ENCODE data around the gene GALM. TPM values are rescaled to one million over a fixed set of nuclear protein-coding genes. Genes with fewer than 3 reads are reported as not detected.

GALM gene
- total RNA-seq, 3 donors from 2014 or later (not counting 1 experiment from before 2014, with no cell fraction given): 4.0 to 12.4 (median 11.0) TPM

DNA sequence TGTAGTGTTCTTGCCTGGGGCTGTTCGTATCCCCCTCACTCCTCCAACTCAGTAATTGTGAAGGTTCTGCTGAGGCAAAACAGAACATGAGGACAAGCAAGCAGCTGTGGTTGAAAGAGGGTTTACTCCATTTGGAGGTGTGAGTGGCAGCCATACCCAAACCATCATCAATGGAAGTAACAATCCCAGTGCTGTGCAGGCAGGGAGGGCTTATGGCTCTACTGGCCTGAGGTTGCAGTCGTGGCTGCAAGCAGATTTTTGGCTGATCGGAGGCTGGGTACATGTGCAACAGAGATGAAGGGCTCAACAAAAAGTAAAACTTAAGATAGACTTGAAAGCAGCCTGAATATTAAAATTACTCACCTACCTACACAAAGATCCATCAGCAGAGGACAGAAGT lies 72.0 kb downstream of the GALM start:
- H3K4me1 Mint-ChIP-seq: peaks cover 6 to 10% of the 10 kb centered on the region in 2 donors
- Histone ChIP-seq H3K4me3 (ENCODE audit: low read length) (no peak overlapping the region), H3K27ac (ENCODE audit: low read length) (no peak overlapping the region), H3K36me3 (ENCODE audit: control insufficient read depth, insufficient read depth, low read length) (peaks cover 23% of the 10 kb centered on the region), H3K9me3 (ENCODE audit: control insufficient read depth, insufficient read depth, low read length) (no peaks in the 10 kb centered on the region), H3K27me3 (ENCODE audit: control insufficient read depth, insufficient read depth, low read length) (no peaks in the 10 kb centered on the region), H3K4me1 (ENCODE audit: control insufficient read depth, insufficient read depth, low read length) (no peaks in the 10 kb centered on the region)
- H3K4me3 Mint-ChIP-seq: no peak overlapping the region
- peak overlapping the region in 1 of 2 donors; percentile 39 for H3K27ac Mint-ChIP-seq
- no peak for ATAC-seq
- TF ChIP-seq, protein P1, sequence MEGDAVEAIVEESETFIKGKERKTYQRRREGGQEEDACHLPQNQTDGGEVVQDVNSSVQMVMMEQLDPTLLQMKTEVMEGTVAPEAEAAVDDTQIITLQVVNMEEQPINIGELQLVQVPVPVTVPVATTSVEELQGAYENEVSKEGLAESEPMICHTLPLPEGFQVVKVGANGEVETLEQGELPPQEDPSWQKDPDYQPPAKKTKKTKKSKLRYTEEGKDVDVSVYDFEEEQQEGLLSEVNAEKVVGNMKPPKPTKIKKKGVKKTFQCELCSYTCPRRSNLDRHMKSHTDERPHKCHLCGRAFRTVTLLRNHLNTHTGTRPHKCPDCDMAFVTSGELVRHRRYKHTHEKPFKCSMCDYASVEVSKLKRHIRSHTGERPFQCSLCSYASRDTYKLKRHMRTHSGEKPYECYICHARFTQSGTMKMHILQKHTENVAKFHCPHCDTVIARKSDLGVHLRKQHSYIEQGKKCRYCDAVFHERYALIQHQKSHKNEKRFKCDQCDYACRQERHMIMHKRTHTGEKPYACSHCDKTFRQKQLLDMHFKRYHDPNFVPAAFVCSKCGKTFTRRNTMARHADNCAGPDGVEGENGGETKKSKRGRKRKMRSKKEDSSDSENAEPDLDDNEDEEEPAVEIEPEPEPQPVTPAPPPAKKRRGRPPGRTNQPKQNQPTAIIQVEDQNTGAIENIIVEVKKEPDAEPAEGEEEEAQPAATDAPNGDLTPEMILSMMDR (IDR thresholded peaks at IDR 0.05): no peak
- DNase-seq: no peak
- WGBS (ENCODE audit: insufficient coverage): 92% methylated on average over 2 of the region's 3 CpGs
- H3K27me3 Mint-ChIP-seq (ENCODE audit: low read depth in 2 of 2): no peaks in the 10 kb centered on the region
- H3K9me3 Mint-ChIP-seq: no peaks in the 10 kb centered on the region
- peaks cover 6% of the 10 kb centered on the region for H3K36me3 Mint-ChIP-seq
- intact Hi-C loops (cut with micrococcal nuclease): no loop called here

DNA sequence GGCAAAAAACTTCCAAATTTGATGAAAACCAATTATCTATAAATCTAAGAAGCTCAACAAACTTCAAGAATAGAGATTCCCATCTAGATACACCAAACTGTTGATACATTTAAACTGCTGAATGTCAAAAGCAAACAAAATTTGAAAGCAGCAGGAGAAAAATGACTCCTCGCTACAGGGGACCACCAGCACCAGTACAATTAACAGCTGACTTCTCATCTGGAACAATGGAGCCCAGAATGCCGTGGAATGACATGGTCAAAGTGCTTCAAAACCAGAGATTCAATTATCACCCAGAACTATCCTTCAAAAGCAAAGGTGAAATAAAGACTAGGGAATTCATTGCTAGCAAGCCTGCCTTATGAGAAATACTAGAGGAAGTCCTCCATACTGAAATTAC lies 73.6 kb downstream of the GALM start:
- no peaks in the 10 kb centered on the region for H3K27me3 Mint-ChIP-seq (ENCODE audit: low read depth in 2 of 2)
- H3K9me3 Mint-ChIP-seq: no peaks in the 10 kb centered on the region
- no peaks in the 10 kb centered on the region for H3K27me3 ChIP-seq (ENCODE audit: control insufficient read depth, insufficient read depth, low read length)
- no peaks in the 10 kb centered on the region for H3K4me1 ChIP-seq (ENCODE audit: control insufficient read depth, insufficient read depth, low read length)
- ATAC-seq: no peak
- H3K9me3 ChIP-seq (ENCODE audit: control insufficient read depth, insufficient read depth, low read length): no peaks in the 10 kb centered on the region
- no peak overlapping the region for H3K4me3 ChIP-seq (ENCODE audit: low read length)
- WGBS (ENCODE audit: insufficient coverage): 100% methylated on average over 2 of the region's 2 CpGs
- H3K36me3 Mint-ChIP-seq: no peaks in the 10 kb centered on the region
- no peak overlapping the region for H3K4me3 Mint-ChIP-seq
- H3K27ac ChIP-seq (ENCODE audit: low read length): no peak overlapping the region
- intact Hi-C loops (cut with micrococcal nuclease): no loop called here
- peak overlapping the region; percentile 23 to 63 for H3K27ac Mint-ChIP-seq
- peaks cover 6 to 16% of the 10 kb centered on the region in 2 donors for H3K4me1 Mint-ChIP-seq
- no peak for DNase-seq
- TF ChIP-seq, protein P1 (IDR thresholded peaks at IDR 0.05): no peak
- H3K36me3 ChIP-seq (ENCODE audit: control insufficient read depth, insufficient read depth, low read length): peaks cover 30% of the 10 kb centered on the region

GRCh38 chr2:38740851-38741731 lies 75.2 kb downstream of the GALM start:
- peaks cover 7% of the 10 kb centered on the region for H3K36me3 Mint-ChIP-seq
- Histone ChIP-seq H3K36me3 (ENCODE audit: control insufficient read depth, insufficient read depth, low read length) (peaks cover 45% of the 10 kb centered on the region), H3K9me3 (ENCODE audit: control insufficient read depth, insufficient read depth, low read length) (no peaks in the 10 kb centered on the region), H3K4me3 (ENCODE audit: low read length) (no peak overlapping the region), H3K27ac (ENCODE audit: low read length) (no peak overlapping the region), H3K27me3 (ENCODE audit: control insufficient read depth, insufficient read depth, low read length) (no peaks in the 10 kb centered on the region), H3K4me1 (ENCODE audit: control insufficient read depth, insufficient read depth, low read length) (peaks cover 3% of the 10 kb centered on the region)
- H3K27me3 Mint-ChIP-seq (ENCODE audit: low read depth in 2 of 2): no peaks in the 10 kb centered on the region
- peak overlapping the region; percentile 38 to 63 for H3K27ac Mint-ChIP-seq
- TF ChIP-seq, protein P1 (IDR thresholded peaks at IDR 0.05): peak; percentile 90
- peaks cover 19 to 27% of the 10 kb centered on the region in 2 donors for H3K4me1 Mint-ChIP-seq
- no peak overlapping the region for H3K4me3 Mint-ChIP-seq
- intact Hi-C loops (cut with micrococcal nuclease): loop anchor here (1.0 to 5.0 kb wide), 3 partner anchors 139 to 205 kb away; partner anchors contain the start of gene HNRNPLL
- ATAC-seq: peak; percentile 39 to 52 (median 47)
- no peaks in the 10 kb centered on the region for H3K9me3 Mint-ChIP-seq
- WGBS (ENCODE audit: insufficient coverage): 81% methylated on average over 10 of the region's 11 CpGs
- peak in 1 of 2 donors; percentile 78 for DNase-seq
